ENCODE measurements around the gene ATPAF1. TPM values are rescaled to one million over a fixed set of nuclear protein-coding genes. Genes with fewer than 3 reads are reported as not detected.

Gene ATPAF1
- total and polyA plus RNA-seq, 10 of the 15 experiments (the other 5 are each of a cell fraction or from before 2014, with no cell fraction given): 15.2 to 93.5 (median 48.4) TPM

GRCh38 chr1:46657775-46658174 lies 10.4 kb downstream of the ATPAF1 start (continued):
- no peak for TF ChIP-seq ZBTB40 (IDR thresholded peaks at IDR 0.05; ENCODE audit: borderline replicate concordance)
- no peak for TF ChIP-seq IRF4 (IDR thresholded peaks at IDR 0.05; ENCODE audit: low read depth, low read length)

- Histone ChIP-seq H4K20me1 (ENCODE audit: control insufficient read depth, insufficient read depth) (no peaks in the 10 kb centered on the region), H3K27me3 (replicated peaks in 1 of 2; ENCODE audit: control insufficient read depth in 2 of 2, insufficient read depth in 2 of 2, low read length in 1 of 2) (no peaks in the 10 kb centered on the region), H2AFZ (ENCODE audit: control insufficient read depth, low read depth, low read length) (no peak overlapping the region), H3K4me1 (ENCODE audit: control insufficient read depth, insufficient read depth, low read length) (peaks cover 18% of the 10 kb centered on the region), H3K9me3 (replicated peaks; ENCODE audit: control insufficient read depth, insufficient read depth, low read length) (peaks cover 2% of the 10 kb centered on the region; the same call in 2 of the 3 replicates), H3K4me3 (no peak overlapping the region), H3K27ac (ENCODE audit: control insufficient read depth, insufficient read depth) (no peak overlapping the region), H3K36me3 (ENCODE audit: control insufficient read depth in 2 of 2, insufficient read depth in 2 of 2, low read length in 1 of 2) (peaks cover 2 to 10% of the 10 kb centered on the region in 2 experiments), H3K79me2 (ENCODE audit: control insufficient read depth, insufficient read depth, low read length) (no peaks in the 10 kb centered on the region), H3K9ac (ENCODE audit: control insufficient read depth, insufficient read depth, low read length) (no peak overlapping the region), H3K4me2 (ENCODE audit: control insufficient read depth, insufficient read depth) (no peak overlapping the region)
- POLR2A ChIA-PET: interaction anchor here (0.9 kb wide), 1 partner anchor 11 kb away, joined by 3 read pairs; no protein-coding TSS in a partner anchor
- FAIRE-seq (no peak), ATAC-seq (no peak), DNase-seq (ENCODE audit: low read depth, low spot score) (no peak)
- SMC1A ChIA-PET (ENCODE audit: uncharacterized antibody, unreplicated experiment): interaction anchor here (1.3 to 1.9 kb wide), 2 partner anchors 8 to 11 kb away, joined by 4 to 6 read pairs; no protein-coding TSS in a partner anchor
- TF ChIP-seq ZBED1 (IDR thresholded peaks at IDR 0.05; ENCODE audit: borderline replicate concordance): no peak
- no peak for TF ChIP-seq CREB1 (IDR thresholded peaks at IDR 0.05; ENCODE audit: low read depth)
- no peak for TF ChIP-seq ZNF622 (IDR thresholded peaks at IDR 0.05)
- no peak for TF ChIP-seq NRF1 (conservative IDR thresholded peaks at IDR 0.05; ENCODE audit: low read depth, low read length)
- TF ChIP-seq HDAC2 (IDR thresholded peaks at IDR 0.05): no peak
- no peak for TF ChIP-seq ZNF384 (IDR thresholded peaks at IDR 0.05; ENCODE audit: borderline replicate concordance, low read depth, low read length)
- no peak for TF ChIP-seq PML (IDR thresholded peaks at IDR 0.05; ENCODE audit: low read length)
- no peak for TF ChIP-seq YY1 (IDR thresholded peaks at IDR 0.05; ENCODE audit: low read depth, low read length)
- no peak for TF ChIP-seq IRF4 (IDR thresholded peaks at IDR 0.05; ENCODE audit: low read depth, low read length)
- no peak for TF ChIP-seq CREM (IDR thresholded peaks at IDR 0.05; ENCODE audit: low read depth)
- TF ChIP-seq IRF3 (IDR thresholded peaks at IDR 0.05): no peak
- TF ChIP-seq E4F1 (IDR thresholded peaks at IDR 0.05; ENCODE audit: borderline replicate concordance, partially characterized antibody): no peak
- no peak for TF ChIP-seq BHLHE40 (IDR thresholded peaks at IDR 0.05; ENCODE audit: borderline replicate concordance in 1 of 2, low read depth in 2 of 2, low read length in 1 of 2)
- no peak for TF ChIP-seq CEBPB (IDR thresholded peaks at IDR 0.05; ENCODE audit: borderline replicate concordance in 1 of 2, low read depth in 2 of 2, low read length in 2 of 2)
- no peak for TF ChIP-seq KDM1A (IDR thresholded peaks at IDR 0.05; ENCODE audit: borderline replicate concordance)
- 97% methylated on average over 2 of the region's 2 CpGs for WGBS (ENCODE audit: insufficient coverage, insufficient replicate concordance, low lambda C conversion rate, missing lambda C conversion rate)
- in situ Hi-C loops (cut with MboI): no loop called here
- intact Hi-C loops (cut with micrococcal nuclease; ENCODE audit: unreplicated experiment): no loop called here
- no TSS peak for BruUV-seq (replicated peaks)
- RAD21 ChIA-PET (ENCODE audit: unreplicated experiment): interaction anchor here (1.4 kb wide), 1 partner anchor 11 kb away, joined by 8 read pairs; the partner anchor contains the start of gene ATPAF1
- CTCF ChIA-PET: interaction anchor here (1.0 to 1.5 kb wide), 3 partner anchors 14 to 40 kb away, joined by 3 read pairs; partner anchors contain the start of gene MOB3C
Measured at GRCh38 chr1:46656643-46657042, 11.5 kb downstream of the ATPAF1 start.
